ENCODE data around the gene C2CD4A. TPM values are rescaled to one million over a fixed set of nuclear protein-coding genes. Genes with fewer than 3 reads are reported as not detected.

Gene C2CD4A
- total and polyA plus RNA-seq, 9 of the 15 experiments (the other 6 are each of a cell fraction or from before 2014, with no cell fraction given): not detected

GRCh38 chr15:62068810-62069167 is 2.0 kb downstream of the C2CD4A start:
- TF ChIP-seq MEIS2 (IDR thresholded peaks at IDR 0.05; ENCODE audit: partially characterized antibody) (no peak), FOSL1 (tag; conservative IDR thresholded peaks at IDR 0.05) (0 out of 2 replicates have a peak, but pooled peaks have one; percentile 15)
- CTCF ChIA-PET (ENCODE audit: low intra/inter-chr PET ratio): interaction anchor here (1.3 kb wide), 1 partner anchor 197 kb away, joined by 5 read pairs; no protein-coding TSS in a partner anchor
- peak overlapping the region; percentile 36; the same call in 1 of the 2 replicates for H3K4me3 ChIP-seq
- H2AFZ ChIP-seq (ENCODE audit: low read depth, low read length): peak overlapping the region; percentile 57
- no peaks in the 10 kb centered on the region for H4K20me1 ChIP-seq (replicated peaks; ENCODE audit: control insufficient read depth, insufficient read depth, low read length)
- no peak overlapping the region for H3K27ac ChIP-seq (ENCODE audit: extremely low read depth, low read depth, low read length)
- 60% methylated on average over 4 of the region's 4 CpGs for WGBS (ENCODE audit: insufficient coverage, low coverage, missing lambda C conversion rate)
- ATAC-seq (no peak), DNase-seq (ENCODE audit: extremely low read depth in 1 of 4, low spot score in 3 of 4) (no peak), FAIRE-seq (no peak)
- peak overlapping the region; percentile 35 for H3K4me2 ChIP-seq (ENCODE audit: insufficient read depth, low read length)
- no peaks in the 10 kb centered on the region for H3K79me2 ChIP-seq (ENCODE audit: control insufficient read depth, insufficient read depth, low read length)
- in situ Hi-C loops (cut with MboI) (loop anchor here (10.0 kb wide), 1 partner anchor 194 kb away; no protein-coding TSS in a partner anchor), intact Hi-C loops (cut with micrococcal nuclease) (no loop called here)
- POLR2A ChIA-PET: interaction anchor here (0.7 to 1.5 kb wide), 2 partner anchors 8 to 19 kb away, joined by 3 to 5 read pairs; partner anchors contain the start of gene VPS13C
- H3K9me3 ChIP-seq (replicated peaks; ENCODE audit: control insufficient read depth, insufficient read depth, low read depth, low read length): no peaks in the 10 kb centered on the region; the same call in 1 of the 2 replicates
- H3K9me1 ChIP-seq (ENCODE audit: control insufficient read depth, insufficient read depth, low read length): no peaks in the 10 kb centered on the region
- H3K27me3 ChIP-seq (ENCODE audit: control insufficient read depth in 2 of 2, insufficient read depth in 2 of 2, low read length in 2 of 2): peaks cover 0 to 10% of the 10 kb centered on the region in 2 experiments; a peak in 2 of 5 replicates
- H3K9ac ChIP-seq (ENCODE audit: insufficient read depth in 1 of 2, low read depth in 2 of 2, low read length in 2 of 2): peak overlapping the region in 1 of 2 experiments; percentile 17; a peak in 1 of 4 replicates
- peaks cover 2 to 11% of the 10 kb centered on the region in 2 experiments; a peak in 4 of 5 replicates for H3K4me1 ChIP-seq (replicated peaks in 1 of 2; ENCODE audit: control insufficient read depth in 2 of 2, insufficient read depth in 2 of 2, low read length in 2 of 2)
- no peaks in the 10 kb centered on the region for H3K36me3 ChIP-seq (ENCODE audit: control insufficient read depth, insufficient read depth, low read length)
- no TSS peak for BruUV-seq (replicated peaks)

GRCh38 chr15:62069551-62069950 is 2.8 kb downstream of the C2CD4A start:
- POLR2A ChIA-PET: interaction anchor here (0.6 to 1.5 kb wide), 2 partner anchors 9 to 18 kb away, joined by 5 read pairs; partner anchors contain the start of gene VPS13C
- ATAC-seq: no peak

More at GRCh38 chr15:62069551-62069950, 2.8 kb downstream of the C2CD4A start:
- DNase-seq (ENCODE audit: extremely low read depth in 1 of 4, low spot score in 3 of 4) (no peak), FAIRE-seq (no peak)
- no peaks in the 10 kb centered on the region; the same call in 1 of the 2 replicates for H3K9me3 ChIP-seq (replicated peaks; ENCODE audit: control insufficient read depth, insufficient read depth, low read depth, low read length)
- no peaks in the 10 kb centered on the region for H3K36me3 ChIP-seq (ENCODE audit: control insufficient read depth, insufficient read depth, low read length)
- in situ Hi-C loops (cut with MboI): loop anchor here (10.0 kb wide), 1 partner anchor 195 kb away; no protein-coding TSS in a partner anchor
- H3K9me1 ChIP-seq (ENCODE audit: control insufficient read depth, insufficient read depth, low read length): no peaks in the 10 kb centered on the region
- H3K27me3 ChIP-seq (ENCODE audit: control insufficient read depth in 2 of 2, insufficient read depth in 2 of 2, low read length in 2 of 2): peaks cover 0 to 10% of the 10 kb centered on the region in 2 experiments; a peak in 3 of 5 replicates
- no peak overlapping the region for H3K4me2 ChIP-seq (ENCODE audit: insufficient read depth, low read length)
- H3K4me1 ChIP-seq (replicated peaks in 1 of 2; ENCODE audit: control insufficient read depth in 2 of 2, insufficient read depth in 2 of 2, low read length in 2 of 2): peaks cover 2 to 11% of the 10 kb centered on the region in 2 experiments; a peak in 4 of 5 replicates
- no peak for TF ChIP-seq CEBPG (CRISPR knock-in tag; IDR thresholded peaks at IDR 0.05)
- TF ChIP-seq CEBPG (tag; conservative IDR thresholded peaks at IDR 0.05 in 1 of 2, IDR thresholded peaks at IDR 0.05 in 1 of 2): peak; percentile 25 to 66; a peak in 3 of 4 replicates
- TF ChIP-seq TCFL5 (CRISPR knock-in tag; conservative IDR thresholded peaks at IDR 0.05): no peak
- no peak for TF ChIP-seq CTCF (IDR thresholded peaks at IDR 0.05 in 2 of 3, conservative IDR thresholded peaks at IDR 0.05 in 1 of 3; ENCODE audit: insufficient read depth in 2 of 3, low read depth in 1 of 3, low read length in 3 of 3)
- peak; percentile 76 for TF ChIP-seq CEBPB (tag; IDR thresholded peaks at IDR 0.05)
- TF ChIP-seq SIX5 (IDR thresholded peaks at IDR 0.05; ENCODE audit: borderline replicate concordance in 1 of 2, insufficient read depth in 1 of 2, low read depth in 1 of 2, low read length in 2 of 2): no peak
- peak; percentile 57; the same call in 1 of the 2 replicates for TF ChIP-seq BCOR (IDR thresholded peaks at IDR 0.05)
- no peak for TF ChIP-seq ZNF57 (CRISPR knock-in tag; IDR thresholded peaks at IDR 0.05)
- peak; percentile 85 for TF ChIP-seq RBM25 (IDR thresholded peaks at IDR 0.05; ENCODE audit: low read depth, low read length, severe bottlenecking)
- H2AFZ ChIP-seq (ENCODE audit: low read depth, low read length): no peak overlapping the region
- no peak overlapping the region for H3K27ac ChIP-seq (ENCODE audit: extremely low read depth, low read depth, low read length)
- CTCF ChIA-PET (ENCODE audit: low intra/inter-chr PET ratio): no interaction called here
- intact Hi-C loops (cut with micrococcal nuclease): no loop called here
- WGBS (ENCODE audit: insufficient coverage, low coverage, missing lambda C conversion rate): 54% methylated on average over 5 of the region's 5 CpGs
- H3K9ac ChIP-seq (ENCODE audit: insufficient read depth in 1 of 2, low read depth in 2 of 2, low read length in 2 of 2): no peak overlapping the region
- H3K4me3 ChIP-seq: no peak overlapping the region
- no peaks in the 10 kb centered on the region for H3K79me2 ChIP-seq (ENCODE audit: control insufficient read depth, insufficient read depth, low read length)
- no TSS peak for BruUV-seq (replicated peaks)
- no peaks in the 10 kb centered on the region for H4K20me1 ChIP-seq (replicated peaks; ENCODE audit: control insufficient read depth, insufficient read depth, low read length)

Measured in K562 (cell line).